ENCODE results near the gene LMO7.

LMO7 gene

GRCh38 chr13:75635828-75636435 is at the start of gene LMO7:
TSS of gene LMO7 (plus strand) at chr13:75636330. CDS start at chr13:75636658, 328 bp downstream.
- DNase-seq (ENCODE audit: low read depth in 1 of 2, low spot score in 1 of 2), result peak; percentile 25 to 31

- no peak for DNase-seq (ENCODE audit: low read depth in 1 of 2, low spot score in 1 of 2)
Observed at GRCh38 chr13:75587679-75588078, 48.5 kb upstream of the LMO7 start.

- DNase-seq (ENCODE audit: low read depth in 1 of 2, low spot score in 1 of 2), result no peak
Observed at GRCh38 chr13:75596657-75597182, 39.4 kb upstream of the LMO7 start.

- no peak for DNase-seq (ENCODE audit: low read depth in 1 of 2, low spot score in 1 of 2)
Observed at GRCh38 chr13:75600371-75600770, 35.8 kb upstream of the LMO7 start.

GRCh38 chr13:75603038-75603437 is 33.1 kb upstream of the LMO7 start:
- DNase-seq (ENCODE audit: low read depth in 1 of 2, low spot score in 1 of 2), result no peak

GRCh38 chr13:75607447-75607846 is 28.7 kb upstream of the LMO7 start:
- DNase-seq (ENCODE audit: low read depth in 1 of 2, low spot score in 1 of 2), result no peak

- no peak for DNase-seq (ENCODE audit: low read depth in 1 of 2, low spot score in 1 of 2)
Observed at GRCh38 chr13:75610466-75610865, 25.7 kb upstream of the LMO7 start.

GRCh38 chr13:75612354-75612753 is 23.8 kb upstream of the LMO7 start:
- DNase-seq (ENCODE audit: low read depth in 1 of 2, low spot score in 1 of 2), result no peak

- no peak for DNase-seq (ENCODE audit: low read depth in 1 of 2, low spot score in 1 of 2)
Observed at GRCh38 chr13:75617230-75617629, 18.9 kb upstream of the LMO7 start.

- no peak for DNase-seq (ENCODE audit: low read depth in 1 of 2, low spot score in 1 of 2)
Observed at GRCh38 chr13:75618308-75618707, 17.8 kb upstream of the LMO7 start.

- DNase-seq (ENCODE audit: low read depth in 1 of 2, low spot score in 1 of 2), result no peak
Observed at GRCh38 chr13:75620020-75620419, 16.1 kb upstream of the LMO7 start.

- no peak for DNase-seq (ENCODE audit: low read depth in 1 of 2, low spot score in 1 of 2)
Observed at GRCh38 chr13:75621147-75621546, 15.0 kb upstream of the LMO7 start.

- no peak for DNase-seq (ENCODE audit: low read depth in 1 of 2, low spot score in 1 of 2)
Observed at GRCh38 chr13:75628801-75629200, 7.3 kb upstream of the LMO7 start.

GRCh38 chr13:75633285-75633684 is 2.8 kb upstream of the LMO7 start:
- no peak for DNase-seq (ENCODE audit: low read depth in 1 of 2, low spot score in 1 of 2)

- DNase-seq (ENCODE audit: low read depth in 1 of 2, low spot score in 1 of 2), result peak in 1 of 2 donors; percentile 3
Observed at GRCh38 chr13:75635101-75635827, 866 bp upstream of the LMO7 start.

- peak; percentile 8 to 17 for DNase-seq (ENCODE audit: low read depth in 1 of 2, low spot score in 1 of 2)
Observed at GRCh38 chr13:75636436-75637180, 478 bp downstream of the LMO7 start.

- no peak for DNase-seq (ENCODE audit: low read depth in 1 of 2, low spot score in 1 of 2)
Observed at GRCh38 chr13:75637181-75637750, 1.1 kb downstream of the LMO7 start.

GRCh38 chr13:75639454-75639853 is 3.3 kb downstream of the LMO7 start:
- no peak for DNase-seq (ENCODE audit: low read depth in 1 of 2, low spot score in 1 of 2)

- no peak for DNase-seq (ENCODE audit: low read depth in 1 of 2, low spot score in 1 of 2)
Observed at GRCh38 chr13:75641026-75641425, 4.9 kb downstream of the LMO7 start.

GRCh38 chr13:75643182-75643581 is 7.1 kb downstream of the LMO7 start:
- no peak for DNase-seq (ENCODE audit: low read depth in 1 of 2, low spot score in 1 of 2)

GRCh38 chr13:75643693-75644092 is 7.6 kb downstream of the LMO7 start:
- DNase-seq (ENCODE audit: low read depth in 1 of 2, low spot score in 1 of 2), result no peak

GRCh38 chr13:75645141-75645540 is 9.0 kb downstream of the LMO7 start:
- no peak for DNase-seq (ENCODE audit: low read depth in 1 of 2, low spot score in 1 of 2)
